Hepatocyte (in vitro differentiated cells): ENCODE measurements around the gene GPER1. TPM values are rescaled to one million over a fixed set of nuclear protein-coding genes. Genes with fewer than 3 reads are reported as not detected.

Experiments used
- polyA plus RNA-seq: library from polyadenylated mRNA; unstranded; fragments of >200 nt; fragmentation: Nextera tagmentation; extraction: Ambion mirVana; gene quantifications from 2 replicates; pipeline ENCODE4 v1.2.1, GENCODE V29; 2016
- total RNA-seq: library from RNA; depleted of rRNA; stranded (reverse); fragments of >200 nt; gene quantifications from 2 replicates; pipeline ENCODE4 v1.2.3, GENCODE V29; 2014

Gene GPER1
- total and polyA plus RNA-seq, 2 experiments from 2014 or later: 4.5 to 11.1 TPM

Other genes starting within 250 kb of the GPER1 start
- 46.3 and 48.3 TPM in 2 replicates for gene GET4, start 211.6 kb upstream of the GPER1 start, total RNA-seq
- 102 and 126 TPM in 2 replicates for gene GET4, start 211.6 kb upstream of the GPER1 start, polyA plus RNA-seq
- gene ADAP1, start 133.4 kb upstream of the GPER1 start, total RNA-seq: 25.8 and 35.7 TPM in 2 replicates
- gene ADAP1, start 133.4 kb upstream of the GPER1 start, polyA plus RNA-seq: 16.3 and 25.6 TPM in 2 replicates
- 9.9 and 11.6 TPM in 2 replicates for gene COX19, start 112.6 kb upstream of the GPER1 start, total RNA-seq
- 18.9 and 21.2 TPM in 2 replicates for gene COX19, start 112.6 kb upstream of the GPER1 start, polyA plus RNA-seq
- 20.3 and 31.1 TPM in 2 replicates for gene CYP2W1, start 104.9 kb upstream of the GPER1 start, total RNA-seq
- gene CYP2W1, start 104.9 kb upstream of the GPER1 start, polyA plus RNA-seq: 72.3 and 112 TPM in 2 replicates
- gene GPR146, start 43.6 kb upstream of the GPER1 start, total RNA-seq: 5.2 and 6.5 TPM in 2 replicates
- gene GPR146, start 43.6 kb upstream of the GPER1 start, polyA plus RNA-seq: 2.1 and 2.6 TPM in 2 replicates
- gene ZFAND2A, start 72.1 kb downstream of the GPER1 start, total RNA-seq: 29.4 and 35.4 TPM in 2 replicates
- 37.3 and 54.3 TPM in 2 replicates for gene ZFAND2A, start 72.1 kb downstream of the GPER1 start, polyA plus RNA-seq
- gene UNCX, start 144.8 kb downstream of the GPER1 start, total RNA-seq: not detected in 2 replicates
- gene UNCX, start 144.8 kb downstream of the GPER1 start, polyA plus RNA-seq: not detected in 2 replicates